GM12878 (cell line): ENCODE data around the gene CD101. TPM values are rescaled to one million over a fixed set of nuclear protein-coding genes. Genes with fewer than 3 reads are reported as not detected.

Experiments
- BACH1 ChIP-seq: fragments of 450-650 bp; IDR thresholded peaks from 2 replicates; pipeline ENCODE4 v1.6.1; 2017; ENCODE audit warnings: mild to moderate bottlenecking, borderline replicate concordance
- BCL11A ChIP-seq: IDR thresholded peaks from 2 replicates; pipeline ENCODE4 v1.6.1; 2011; ENCODE audit warnings: low read depth, low read length
- CBFB ChIP-seq: IDR thresholded peaks from 2 replicates; pipeline ENCODE4 v1.6.1; 2016; ENCODE audit warnings: antibody characterized with exemption, low read depth
- CHD2 ChIP-seq: IDR thresholded peaks from 2 replicates; pipeline ENCODE4 v1.6.1; 2011; ENCODE audit warnings: low read depth, low read length, improper control_type of control experiment, borderline replicate concordance
- CREM ChIP-seq: IDR thresholded peaks from 2 replicates; pipeline ENCODE4 v1.6.1; 2014; ENCODE audit warnings: antibody characterized with exemption, low read depth
- EED ChIP-seq: sonication (generic); IDR thresholded peaks from 2 replicates; pipeline ENCODE4 v1.6.1; 2016; ENCODE audit warnings: antibody characterized with exemption, low read depth
- EZH2 ChIP-seq: IDR thresholded peaks from 2 replicates; pipeline ENCODE4 v1.6.1; 2012; ENCODE audit warnings: low read depth, mild to moderate bottlenecking, control low read depth, inconsistent platforms, low read length, borderline replicate concordance; ENCODE audit not compliant: control insufficient read depth
- GATAD2B ChIP-seq: fragments of 450-650 bp; conservative IDR thresholded peaks from 2 replicates; pipeline ENCODE4 v1.6.1; 2017; ENCODE audit warnings: low read depth, mild to moderate bottlenecking, moderate library complexity
- MAX ChIP-seq: IDR thresholded peaks from 2 replicates; pipeline ENCODE4 v1.6.1; 2012; ENCODE audit warnings: low read depth, low read length, improper control_type of control experiment
- MEF2B ChIP-seq: fragments of 450-650 bp; IDR thresholded peaks from 2 replicates; pipeline ENCODE4 v1.6.1; 2018; ENCODE audit warnings: mild to moderate bottlenecking, moderate library complexity; ENCODE audit not compliant: partially characterized antibody, poor library complexity, severe bottlenecking
- MLLT1 ChIP-seq: fragments of 450-650 bp; IDR thresholded peaks from 2 replicates; pipeline ENCODE4 v1.6.1; 2016; ENCODE audit warnings: mild to moderate bottlenecking
- MTA2 ChIP-seq: fragments of 450-650 bp; IDR thresholded peaks from 2 replicates; pipeline ENCODE4 v1.6.1; 2016; ENCODE audit warnings: low read depth, mild to moderate bottlenecking, moderate library complexity
- NR2F1 ChIP-seq: fragments of 450-650 bp; conservative IDR thresholded peaks from 2 replicates; pipeline ENCODE4 v1.6.1; 2017; ENCODE audit warnings: mild to moderate bottlenecking
- RAD21 ChIP-seq: IDR thresholded peaks from 2 replicates; pipeline ENCODE4 v1.6.1; 2011; ENCODE audit warnings: mild to moderate bottlenecking, low read depth, low read length, moderate library complexity; ENCODE audit not compliant: insufficient read depth
- RUNX3 ChIP-seq: IDR thresholded peaks from 2 replicates; pipeline ENCODE4 v1.6.1; 2012; ENCODE audit warnings: low read length, inconsistent platforms
- SMAD1 ChIP-seq: fragments of 450-650 bp; IDR thresholded peaks from 2 replicates; pipeline ENCODE4 v1.6.1; 2018; ENCODE audit warnings: mild to moderate bottlenecking, low read depth; ENCODE audit not compliant: partially characterized antibody
- SMAD5 ChIP-seq: IDR thresholded peaks from 2 replicates; pipeline ENCODE4 v1.6.1; 2016; ENCODE audit warnings: antibody characterized with exemption, low read depth
- STAT3 ChIP-seq: IDR thresholded peaks from 2 replicates; pipeline ENCODE4 v1.6.1; 2011; ENCODE audit warnings: low read depth, low read length, improper control_type of control experiment
- TCF7 ChIP-seq: IDR thresholded peaks from 2 replicates; pipeline ENCODE4 v1.6.1; 2014; ENCODE audit warnings: antibody characterized with exemption, borderline replicate concordance
- ZNF217 ChIP-seq: fragments of 450-650 bp; IDR thresholded peaks from 2 replicates; pipeline ENCODE4 v1.6.1; 2017; ENCODE audit warnings: antibody characterized with exemption, mild to moderate bottlenecking
- polyA plus RNA-seq, 11 experiments: library from polyadenylated mRNA; depleted of rRNA in 4 of 11; unstranded in 6 of 11; stranded (reverse) in 5 of 11; fragments of >200 nt; fragmentation: Nextera tagmentation in 4 of 11; fragmentation: Illumina TruSeq in 1 of 11; extraction: Ambion mirVana in 4 of 11; extraction: Trizol in 1 of 11; gene quantifications; 1 replicate in 1 of 11; 2 replicates in 10 of 11; pipeline versions ENCODE4 v1.2.1 to v1.2.3, GENCODE V29; 2011 to 2016; ENCODE audit warnings: inconsistent platforms in 2 of 11, missing spikeins in 2 of 11, low read depth in 1 of 11
- total RNA-seq, 4 experiments: library from RNA; depleted of rRNA in 3 of 4; stranded (reverse); fragments of >200 nt in 3 of 4; fragmentation: Illumina TruSeq in 1 of 4; extraction: Trizol in 1 of 4; gene quantifications; 2 replicates each; pipeline versions ENCODE4 v1.2.1 to v1.2.3, GENCODE V29; 2013 to 2021
- TF ChIP-seq, protein P1 (sequence below): fragments of 450-650 bp; IDR thresholded peaks from 2 replicates; pipeline ENCODE4 v1.6.1; 2017; ENCODE audit warnings: low read depth, mild to moderate bottlenecking, moderate library complexity
- TF ChIP-seq, protein P2 (sequence below): IDR thresholded peaks from 2 replicates; pipeline ENCODE4 v1.6.1; 2012; ENCODE audit warnings: improper control_type of control experiment, low read depth, low read length; ENCODE audit not compliant: insufficient replicate concordance

Gene CD101
- total and polyA plus RNA-seq, 10 of the 15 experiments (the other 5 are each of a cell fraction or from before 2014, with no cell fraction given), result 0.56 to 7.9 (median 2.9) TPM

DNA sequence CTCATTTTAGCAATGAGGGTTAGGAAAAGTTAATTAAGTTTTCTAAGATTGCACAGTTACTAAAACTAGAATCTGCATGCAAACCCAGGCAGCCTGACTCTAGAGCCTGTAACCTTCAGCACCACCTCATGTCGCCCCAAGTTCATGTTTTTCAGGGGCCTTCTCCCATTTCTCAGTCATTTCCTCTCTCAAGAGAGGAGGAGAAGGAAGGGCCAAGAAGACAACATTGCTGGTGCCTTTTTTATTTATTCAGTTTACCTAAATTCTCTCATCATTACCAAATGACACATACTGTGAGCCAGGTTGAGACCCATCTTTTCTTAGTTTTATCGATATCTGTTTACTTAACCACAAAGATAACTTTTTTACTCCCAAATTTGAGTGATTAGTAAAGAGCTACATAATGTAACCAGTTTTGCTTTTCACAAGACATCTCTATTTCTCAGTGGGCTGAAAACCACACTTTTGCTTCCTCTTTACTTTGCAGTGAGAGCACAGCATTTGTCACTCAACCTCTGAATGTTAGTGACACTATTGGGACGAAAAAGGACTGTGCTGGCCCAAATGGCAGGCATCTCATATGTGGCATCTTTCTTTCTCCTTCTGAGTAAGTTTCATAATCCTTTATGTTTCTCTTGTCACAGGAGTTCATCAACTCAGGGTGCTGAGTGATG is at the start of gene CD101 (continued):
- TF ChIP-seq, protein P1, sequence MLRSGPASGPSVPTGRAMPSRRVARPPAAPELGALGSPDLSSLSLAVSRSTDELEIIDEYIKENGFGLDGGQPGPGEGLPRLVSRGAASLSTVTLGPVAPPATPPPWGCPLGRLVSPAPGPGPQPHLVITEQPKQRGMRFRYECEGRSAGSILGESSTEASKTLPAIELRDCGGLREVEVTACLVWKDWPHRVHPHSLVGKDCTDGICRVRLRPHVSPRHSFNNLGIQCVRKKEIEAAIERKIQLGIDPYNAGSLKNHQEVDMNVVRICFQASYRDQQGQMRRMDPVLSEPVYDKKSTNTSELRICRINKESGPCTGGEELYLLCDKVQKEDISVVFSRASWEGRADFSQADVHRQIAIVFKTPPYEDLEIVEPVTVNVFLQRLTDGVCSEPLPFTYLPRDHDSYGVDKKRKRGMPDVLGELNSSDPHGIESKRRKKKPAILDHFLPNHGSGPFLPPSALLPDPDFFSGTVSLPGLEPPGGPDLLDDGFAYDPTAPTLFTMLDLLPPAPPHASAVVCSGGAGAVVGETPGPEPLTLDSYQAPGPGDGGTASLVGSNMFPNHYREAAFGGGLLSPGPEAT, result peak; percentile 71; the same call in 1 of the 2 replicates
- TF ChIP-seq RUNX3 (peak; percentile 97), BACH1 (peak; percentile 64; the same call in 1 of the 2 replicates), EZH2 (no peak), BCL11A (peak; percentile 75), GATAD2B (peak; percentile 65; the same call in 1 of the 2 replicates), CHD2 (0 out of 2 replicates have a peak, but pooled peaks have one; percentile 28), STAT3 (0 out of 2 replicates have a peak, but pooled peaks have one; percentile 76), RAD21 (peak; percentile 36; the same call in 1 of the 2 replicates), CBFB (peak; percentile 78), MTA2 (peak; percentile 90), EED (peak; percentile 67; the same call in 1 of the 2 replicates), CREM (peak; percentile 71), TCF7 (no peak), SMAD5 (no peak), SMAD1 (peak; percentile 38), MEF2B (peak; percentile 61), MLLT1 (peak; percentile 37; the same call in 1 of the 2 replicates), NR2F1 (no peak), ZNF217 (peak; percentile 52; the same call in 1 of the 2 replicates), MAX (no peak)
- TF ChIP-seq, protein P2, sequence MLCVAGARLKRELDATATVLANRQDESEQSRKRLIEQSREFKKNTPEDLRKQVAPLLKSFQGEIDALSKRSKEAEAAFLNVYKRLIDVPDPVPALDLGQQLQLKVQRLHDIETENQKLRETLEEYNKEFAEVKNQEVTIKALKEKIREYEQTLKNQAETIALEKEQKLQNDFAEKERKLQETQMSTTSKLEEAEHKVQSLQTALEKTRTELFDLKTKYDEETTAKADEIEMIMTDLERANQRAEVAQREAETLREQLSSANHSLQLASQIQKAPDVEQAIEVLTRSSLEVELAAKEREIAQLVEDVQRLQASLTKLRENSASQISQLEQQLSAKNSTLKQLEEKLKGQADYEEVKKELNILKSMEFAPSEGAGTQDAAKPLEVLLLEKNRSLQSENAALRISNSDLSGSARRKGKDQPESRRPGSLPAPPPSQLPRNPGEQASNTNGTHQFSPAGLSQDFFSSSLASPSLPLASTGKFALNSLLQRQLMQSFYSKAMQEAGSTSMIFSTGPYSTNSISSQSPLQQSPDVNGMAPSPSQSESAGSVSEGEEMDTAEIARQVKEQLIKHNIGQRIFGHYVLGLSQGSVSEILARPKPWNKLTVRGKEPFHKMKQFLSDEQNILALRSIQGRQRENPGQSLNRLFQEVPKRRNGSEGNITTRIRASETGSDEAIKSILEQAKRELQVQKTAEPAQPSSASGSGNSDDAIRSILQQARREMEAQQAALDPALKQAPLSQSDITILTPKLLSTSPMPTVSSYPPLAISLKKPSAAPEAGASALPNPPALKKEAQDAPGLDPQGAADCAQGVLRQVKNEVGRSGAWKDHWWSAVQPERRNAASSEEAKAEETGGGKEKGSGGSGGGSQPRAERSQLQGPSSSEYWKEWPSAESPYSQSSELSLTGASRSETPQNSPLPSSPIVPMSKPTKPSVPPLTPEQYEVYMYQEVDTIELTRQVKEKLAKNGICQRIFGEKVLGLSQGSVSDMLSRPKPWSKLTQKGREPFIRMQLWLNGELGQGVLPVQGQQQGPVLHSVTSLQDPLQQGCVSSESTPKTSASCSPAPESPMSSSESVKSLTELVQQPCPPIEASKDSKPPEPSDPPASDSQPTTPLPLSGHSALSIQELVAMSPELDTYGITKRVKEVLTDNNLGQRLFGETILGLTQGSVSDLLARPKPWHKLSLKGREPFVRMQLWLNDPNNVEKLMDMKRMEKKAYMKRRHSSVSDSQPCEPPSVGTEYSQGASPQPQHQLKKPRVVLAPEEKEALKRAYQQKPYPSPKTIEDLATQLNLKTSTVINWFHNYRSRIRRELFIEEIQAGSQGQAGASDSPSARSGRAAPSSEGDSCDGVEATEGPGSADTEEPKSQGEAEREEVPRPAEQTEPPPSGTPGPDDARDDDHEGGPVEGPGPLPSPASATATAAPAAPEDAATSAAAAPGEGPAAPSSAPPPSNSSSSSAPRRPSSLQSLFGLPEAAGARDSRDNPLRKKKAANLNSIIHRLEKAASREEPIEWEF, result peak; percentile 87
